Measurements from ENCODE around the gene GSTM1.

DNA sequence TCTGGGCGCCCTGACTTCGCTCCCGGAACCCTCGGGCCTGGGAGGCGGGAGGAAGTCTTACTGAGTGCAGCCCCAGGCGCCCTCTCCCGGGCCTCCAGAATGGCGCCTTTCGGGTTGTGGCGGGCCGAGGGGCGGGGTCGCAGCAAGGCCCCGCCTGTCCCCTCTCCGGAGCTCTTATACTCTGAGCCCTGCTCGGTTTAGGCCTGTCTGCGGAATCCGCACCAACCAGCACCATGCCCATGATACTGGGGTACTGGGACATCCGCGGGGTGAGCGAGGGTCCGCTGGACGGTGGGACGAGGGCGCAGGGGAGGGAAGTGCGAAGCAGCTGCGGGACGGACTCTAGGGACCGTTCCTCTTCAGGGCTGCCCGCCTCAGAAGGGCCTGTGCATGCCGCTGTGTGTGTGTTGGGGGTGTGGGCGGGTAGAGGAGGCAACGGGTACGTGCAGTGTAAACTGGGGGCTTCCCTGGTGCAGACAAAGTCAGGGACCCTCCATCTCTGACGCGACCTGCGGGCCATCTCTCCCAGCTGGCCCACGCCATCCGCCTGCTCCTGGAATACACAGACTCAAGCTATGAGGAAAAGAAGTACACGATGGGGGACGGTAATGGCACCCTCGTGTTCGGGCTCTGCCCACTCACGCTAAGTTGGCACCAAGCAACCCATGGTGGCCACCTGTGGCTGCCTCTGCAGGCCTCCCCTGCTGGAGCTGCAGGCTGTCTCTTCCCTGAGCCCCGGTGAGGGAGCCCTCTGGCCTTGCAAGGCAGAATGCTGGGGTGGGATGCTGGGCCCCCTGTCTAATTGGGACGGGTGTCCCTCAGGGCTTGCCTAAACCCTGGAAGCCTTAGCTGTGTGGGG is at the start of gene GSTM1:
- TF ChIP-seq, protein P1, sequence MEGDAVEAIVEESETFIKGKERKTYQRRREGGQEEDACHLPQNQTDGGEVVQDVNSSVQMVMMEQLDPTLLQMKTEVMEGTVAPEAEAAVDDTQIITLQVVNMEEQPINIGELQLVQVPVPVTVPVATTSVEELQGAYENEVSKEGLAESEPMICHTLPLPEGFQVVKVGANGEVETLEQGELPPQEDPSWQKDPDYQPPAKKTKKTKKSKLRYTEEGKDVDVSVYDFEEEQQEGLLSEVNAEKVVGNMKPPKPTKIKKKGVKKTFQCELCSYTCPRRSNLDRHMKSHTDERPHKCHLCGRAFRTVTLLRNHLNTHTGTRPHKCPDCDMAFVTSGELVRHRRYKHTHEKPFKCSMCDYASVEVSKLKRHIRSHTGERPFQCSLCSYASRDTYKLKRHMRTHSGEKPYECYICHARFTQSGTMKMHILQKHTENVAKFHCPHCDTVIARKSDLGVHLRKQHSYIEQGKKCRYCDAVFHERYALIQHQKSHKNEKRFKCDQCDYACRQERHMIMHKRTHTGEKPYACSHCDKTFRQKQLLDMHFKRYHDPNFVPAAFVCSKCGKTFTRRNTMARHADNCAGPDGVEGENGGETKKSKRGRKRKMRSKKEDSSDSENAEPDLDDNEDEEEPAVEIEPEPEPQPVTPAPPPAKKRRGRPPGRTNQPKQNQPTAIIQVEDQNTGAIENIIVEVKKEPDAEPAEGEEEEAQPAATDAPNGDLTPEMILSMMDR (IDR thresholded peaks at IDR 0.05): peak in 1 of 5 experiments; percentile 25
- TF ChIP-seq POLR2AphosphoS5 (IDR thresholded peaks at IDR 0.05) (no peak), POLR2A (IDR thresholded peaks at IDR 0.05) (no peak)
